Trophoblast cell (in vitro differentiated cells and primary cell): ENCODE measurements around the gene MARCHF10.

Source experiments
- DNase-seq, 2 donors: peaks; one replicate each; pipeline ENCODE4 v3.0.0-alpha.2; 2016
- H2AFZ ChIP-seq: 2 replicates; pipeline ENCODE4 v1.6.1; 2013; ENCODE audit warnings: low read length, moderate library complexity, mild to moderate bottlenecking; ENCODE audit not compliant: insufficient read depth, poor library complexity
- H2AK5ac ChIP-seq: 2 replicates; pipeline ENCODE4 v1.6.1; 2013; ENCODE audit warnings: mild to moderate bottlenecking, low read length
- H2BK120ac ChIP-seq: 2 replicates; pipeline ENCODE4 v1.6.1; 2013; ENCODE audit warnings: low read length, mild to moderate bottlenecking, moderate library complexity; ENCODE audit not compliant: insufficient read depth, poor library complexity
- H2BK12ac ChIP-seq: 2 replicates; pipeline ENCODE4 v1.6.1; 2013; ENCODE audit warnings: mild to moderate bottlenecking, low read length, moderate library complexity
- H2BK5ac ChIP-seq: 2 replicates; pipeline ENCODE4 v1.6.1; 2013; ENCODE audit warnings: low read length, low read depth, moderate library complexity, mild to moderate bottlenecking; ENCODE audit not compliant: poor library complexity
- H3K14ac ChIP-seq: 2 replicates; pipeline ENCODE4 v1.6.1; 2013; ENCODE audit warnings: mild to moderate bottlenecking, low read length
- H3K18ac ChIP-seq: 2 replicates; pipeline ENCODE4 v1.6.1; 2013; ENCODE audit warnings: mild to moderate bottlenecking, low read length
- H3K23ac ChIP-seq: 2 replicates; pipeline ENCODE4 v1.6.1; 2013; ENCODE audit warnings: low read length
- H3K27ac ChIP-seq: 2 replicates; pipeline ENCODE4 v1.5.1; 2013; ENCODE audit warnings: low read depth, mild to moderate bottlenecking, inconsistent platforms, low read length, moderate library complexity
- H3K27me3 ChIP-seq: 2 replicates; pipeline ENCODE4 v1.6.1; 2013; ENCODE audit warnings: inconsistent platforms, mild to moderate bottlenecking, low read length, moderate library complexity; ENCODE audit not compliant: insufficient read depth
- H3K36me3 ChIP-seq, 2 experiments: 1 replicate in 1 of 2; 2 replicates in 1 of 2; pipeline ENCODE4 v1.6.1; 2013; ENCODE audit warnings: low read length in 2 of 2, mild to moderate bottlenecking in 2 of 2, moderate library complexity in 1 of 2; ENCODE audit not compliant: insufficient read depth in 2 of 2, control insufficient read depth in 1 of 2
- H3K4ac ChIP-seq: 2 replicates; pipeline ENCODE4 v1.6.1; 2013; ENCODE audit warnings: low read depth, mild to moderate bottlenecking, low read length, moderate library complexity
- H3K4me1 ChIP-seq, 2 experiments: 1 replicate in 1 of 2; 2 replicates in 1 of 2; pipeline ENCODE4 v1.6.1; 2013; ENCODE audit warnings: low read length in 2 of 2, mild to moderate bottlenecking in 2 of 2, moderate library complexity in 1 of 2; ENCODE audit not compliant: insufficient read depth in 2 of 2, control insufficient read depth in 1 of 2
- H3K4me2 ChIP-seq: 2 replicates; pipeline ENCODE4 v1.6.1; 2013; ENCODE audit warnings: inconsistent platforms, mild to moderate bottlenecking, low read length, moderate library complexity
- H3K4me3 ChIP-seq: 2 replicates; pipeline ENCODE4 v1.5.1; 2013; ENCODE audit warnings: mild to moderate bottlenecking, low read depth, low read length, inconsistent platforms
- H3K79me1 ChIP-seq: one replicate; pipeline ENCODE4 v1.6.1; 2013; ENCODE audit warnings: low read length
- H3K79me2 ChIP-seq: 2 replicates; pipeline ENCODE4 v1.6.1; 2013; ENCODE audit warnings: low read length, mild to moderate bottlenecking; ENCODE audit not compliant: control insufficient read depth, insufficient read depth, poor library complexity
- H3K9ac ChIP-seq: 2 replicates; pipeline ENCODE4 v1.6.1; 2013; ENCODE audit warnings: mild to moderate bottlenecking, low read length
- H3K9me3 ChIP-seq: 2 replicates; pipeline ENCODE4 v1.6.1; 2013; ENCODE audit warnings: low read depth, mild to moderate bottlenecking, control low read depth, inconsistent platforms, low read length; ENCODE audit not compliant: insufficient read depth
- H4K12ac ChIP-seq: 2 replicates; pipeline ENCODE4 v1.6.1; 2013; ENCODE audit warnings: low read depth, mild to moderate bottlenecking, low read length, moderate library complexity
- H4K8ac ChIP-seq: 2 replicates; pipeline ENCODE4 v1.6.1; 2013; ENCODE audit warnings: low read depth, mild to moderate bottlenecking, low read length, moderate library complexity
- H4K91ac ChIP-seq: one replicate; pipeline ENCODE4 v1.6.1; 2013; ENCODE audit warnings: low read depth, mild to moderate bottlenecking, low read length, moderate library complexity
- WGBS: extraction: QIAGEN DNeasy Blood & Tissue Kit; methylation state at CpG from one replicate; pipeline ENCODE4 v1.1.7; 2013; ENCODE audit warnings: missing lambda C conversion rate; ENCODE audit not compliant: insufficient read length, insufficient coverage; ENCODE audit errors: extremely low coverage; 5-methylcytosine and 5-hydroxymethylcytosine counted together

MARCHF10 gene

DNA sequence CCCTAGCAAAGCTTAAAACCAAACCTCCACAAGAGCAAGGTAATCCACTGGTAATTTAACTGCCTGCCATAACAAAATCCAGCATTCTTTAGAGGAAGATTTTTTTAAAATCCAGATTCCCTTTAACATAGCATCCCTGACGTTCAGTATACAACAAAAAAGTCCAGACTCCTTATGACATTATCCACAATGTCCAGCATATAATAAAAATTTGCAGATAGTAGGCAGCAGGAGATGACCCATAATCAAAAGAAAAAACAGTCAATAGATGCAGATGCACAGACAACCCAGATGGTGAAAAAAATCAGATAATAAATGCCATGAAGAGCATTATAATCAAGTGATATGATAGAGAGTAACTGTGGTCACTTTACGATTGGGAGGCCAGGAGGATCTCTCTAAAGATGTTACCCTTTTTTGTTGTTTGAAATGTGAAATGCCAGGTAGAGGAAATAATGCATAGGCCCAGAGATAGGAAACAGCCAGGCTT, 147.4 kb downstream of the MARCHF10 start:
- Histone ChIP-seq H4K91ac (no peak overlapping the region), H3K4me2 (no peak overlapping the region), H3K14ac (no peak overlapping the region), H3K9ac (no peak overlapping the region), H3K36me3 (peaks cover 12 to 20% of the 10 kb centered on the region in 2 experiments), H4K12ac (no peak overlapping the region), H3K18ac (no peak overlapping the region), H3K9me3 (peaks cover 3% of the 10 kb centered on the region), H3K4ac (no peak overlapping the region), H3K4me3 (no peak overlapping the region), H3K4me1 (peaks cover 5 to 8% of the 10 kb centered on the region in 2 experiments), H2BK12ac (no peak overlapping the region), H3K23ac (no peak overlapping the region), H2AFZ (no peak overlapping the region), H2AK5ac (no peak overlapping the region), H2BK5ac (no peak overlapping the region), H3K27ac (no peak overlapping the region), H2BK120ac (no peak overlapping the region), H4K8ac (no peak overlapping the region), H3K27me3 (no peaks in the 10 kb centered on the region), H3K79me2 (no peaks in the 10 kb centered on the region), H3K79me1 (no peaks in the 10 kb centered on the region)
- WGBS = no CpG with 5 or more reads among the region's 2 CpGs
- no peak for DNase-seq

DNA sequence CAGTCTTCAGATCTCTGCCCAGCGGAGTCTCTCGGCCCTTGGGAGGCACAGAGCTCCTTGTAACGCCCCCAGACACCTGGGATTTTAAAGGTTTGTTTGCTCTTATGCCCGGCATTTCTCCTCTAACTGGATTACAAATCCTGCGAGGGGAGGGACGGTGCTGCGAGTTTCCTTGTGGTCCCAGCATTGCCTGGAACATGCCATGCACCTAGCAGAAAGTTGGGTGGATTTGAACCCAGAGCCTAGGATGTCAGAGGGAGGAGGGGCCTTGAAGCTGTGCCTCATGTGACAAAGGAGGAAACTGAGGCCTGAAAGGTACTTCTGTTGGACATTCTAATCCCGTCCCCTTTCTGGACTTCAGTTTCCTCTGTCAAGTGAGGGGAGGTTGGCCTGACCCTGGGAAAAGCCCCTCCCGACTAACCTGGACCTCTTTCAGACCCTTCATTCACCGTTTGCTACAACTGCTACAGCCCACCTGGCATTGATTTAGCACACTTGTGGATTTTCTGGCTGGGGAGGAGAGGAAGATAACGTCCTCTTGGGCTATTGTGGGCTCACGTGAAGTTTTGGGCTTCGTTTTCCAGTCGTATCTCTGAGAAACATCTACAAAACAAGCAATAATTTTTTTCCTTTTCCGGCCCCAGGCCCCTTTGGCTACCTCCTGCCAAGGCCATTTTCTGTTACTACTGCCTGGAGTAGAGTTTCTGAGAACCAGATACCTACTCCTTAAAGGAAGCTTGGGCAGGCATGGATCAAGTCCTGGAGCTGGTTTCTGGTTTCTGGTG, 149.8 kb downstream of the MARCHF10 start:
- H3K27ac ChIP-seq = no peak overlapping the region
- no peak overlapping the region for H3K9ac ChIP-seq
- no peaks in the 10 kb centered on the region for H3K9me3 ChIP-seq
- no peak overlapping the region for H3K23ac ChIP-seq
- no CpG with 5 or more reads among the region's 15 CpGs for WGBS
- H2BK5ac ChIP-seq = no peak overlapping the region
- no peak overlapping the region for H4K12ac ChIP-seq
- H3K14ac ChIP-seq = no peak overlapping the region
- no peak overlapping the region for H2AK5ac ChIP-seq
- peaks cover 2 to 13% of the 10 kb centered on the region in 2 experiments for H3K36me3 ChIP-seq
- no peak overlapping the region for H3K18ac ChIP-seq
- DNase-seq = no peak
- no peaks in the 10 kb centered on the region for H3K27me3 ChIP-seq
- H2AFZ ChIP-seq = no peak overlapping the region
- H3K4me2 ChIP-seq = no peak overlapping the region
- H3K79me1 ChIP-seq = peaks cover 6% of the 10 kb centered on the region
- H4K91ac ChIP-seq = no peak overlapping the region
- no peak overlapping the region for H2BK120ac ChIP-seq
- H3K79me2 ChIP-seq = no peaks in the 10 kb centered on the region
- no peak overlapping the region for H3K4ac ChIP-seq
- no peak overlapping the region for H3K4me3 ChIP-seq
- peaks cover 19 to 21% of the 10 kb centered on the region in 2 experiments for H3K4me1 ChIP-seq
- H2BK12ac ChIP-seq = no peak overlapping the region
- H4K8ac ChIP-seq = no peak overlapping the region

DNA sequence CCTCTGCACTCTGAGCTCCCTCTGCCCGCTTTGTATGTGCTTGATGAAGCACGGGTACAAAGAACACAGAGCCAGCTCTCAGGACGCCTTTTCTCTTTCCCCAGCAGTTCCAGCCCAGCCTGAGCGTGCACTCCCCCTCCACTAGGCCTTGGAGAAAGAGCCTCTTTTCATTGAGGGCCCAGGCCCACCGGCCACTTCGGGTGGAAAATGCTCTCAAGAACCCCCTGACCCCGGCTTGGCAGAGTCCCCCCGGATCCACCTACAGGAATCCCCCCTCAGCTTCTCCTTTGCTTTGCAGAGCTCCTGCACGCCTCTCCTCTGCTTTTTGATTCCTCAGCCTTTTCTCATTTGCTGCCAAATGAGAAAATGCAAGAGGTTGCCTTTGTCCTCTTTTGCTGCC, 150.4 kb downstream of the MARCHF10 start:
- no peak for DNase-seq
- H3K18ac ChIP-seq = no peak overlapping the region

DNA sequence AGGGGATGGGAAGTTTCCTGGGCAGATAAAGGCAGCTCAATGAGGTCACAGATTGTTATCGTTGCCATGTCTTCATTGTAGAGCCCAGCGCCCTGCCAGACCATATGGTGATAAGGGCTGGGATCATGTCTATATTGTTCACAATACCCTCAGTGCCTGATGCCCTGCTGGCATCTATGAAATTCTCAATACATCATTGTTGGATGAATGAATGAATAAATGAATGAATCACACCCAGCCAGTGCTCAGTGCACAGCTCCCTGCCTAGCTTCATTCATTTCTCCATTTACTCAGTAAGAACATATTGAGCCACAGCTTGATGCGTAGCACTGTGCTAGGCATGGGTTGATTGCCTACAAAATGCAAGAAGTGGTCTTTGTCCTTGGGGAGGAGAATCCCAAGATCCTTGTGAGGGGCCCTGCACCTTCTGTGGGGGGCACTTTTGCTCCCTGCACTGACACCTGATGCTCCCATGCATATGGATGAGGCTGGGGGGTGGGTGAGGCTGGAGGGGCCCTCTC, 150.9 kb downstream of the MARCHF10 start:
- H3K79me1 ChIP-seq = peaks cover 14% of the 10 kb centered on the region
- no peak overlapping the region for H3K27ac ChIP-seq
- H3K9ac ChIP-seq = no peak overlapping the region
- no peak for DNase-seq
- H3K9me3 ChIP-seq = no peaks in the 10 kb centered on the region
- H3K4me2 ChIP-seq = no peak overlapping the region
- no CpG with 5 or more reads among the region's 3 CpGs for WGBS
- H4K8ac ChIP-seq = no peak overlapping the region
- H3K4me3 ChIP-seq = no peak overlapping the region
- H2BK5ac ChIP-seq = no peak overlapping the region
- H3K79me2 ChIP-seq = peaks cover 3% of the 10 kb centered on the region
- peaks cover 2 to 13% of the 10 kb centered on the region in 2 experiments for H3K36me3 ChIP-seq
- no peaks in the 10 kb centered on the region for H3K27me3 ChIP-seq
- H2BK120ac ChIP-seq = no peak overlapping the region
- no peak overlapping the region for H3K18ac ChIP-seq
- H3K14ac ChIP-seq = no peak overlapping the region
- H2AK5ac ChIP-seq = no peak overlapping the region
- H3K4me1 ChIP-seq = peaks cover 28 to 30% of the 10 kb centered on the region in 2 experiments
- no peak overlapping the region for H3K23ac ChIP-seq
- no peak overlapping the region for H2BK12ac ChIP-seq
- no peak overlapping the region for H3K4ac ChIP-seq
- no peak overlapping the region for H4K91ac ChIP-seq
- H4K12ac ChIP-seq = no peak overlapping the region
- H2AFZ ChIP-seq = no peak overlapping the region

More for the DNA sequence above, 150.4 kb downstream of the MARCHF10 start:
- no peak overlapping the region for H3K4ac ChIP-seq
- no peak overlapping the region for H2BK5ac ChIP-seq
- H3K23ac ChIP-seq = no peak overlapping the region
- H3K4me1 ChIP-seq = peaks cover 24 to 26% of the 10 kb centered on the region in 2 experiments
- WGBS = no CpG with 5 or more reads among the region's 9 CpGs
- H3K79me2 ChIP-seq = peaks cover 3% of the 10 kb centered on the region
- peaks cover 2 to 13% of the 10 kb centered on the region in 2 experiments for H3K36me3 ChIP-seq
- H2AFZ ChIP-seq = no peak overlapping the region
- no peak overlapping the region for H2BK12ac ChIP-seq
- no peak overlapping the region for H3K27ac ChIP-seq
- no peak overlapping the region for H4K12ac ChIP-seq
- H2BK120ac ChIP-seq = no peak overlapping the region
- no peak overlapping the region for H3K4me2 ChIP-seq
- no peak overlapping the region for H3K9ac ChIP-seq
- H2AK5ac ChIP-seq = no peak overlapping the region
- peaks cover 10% of the 10 kb centered on the region for H3K79me1 ChIP-seq
- no peaks in the 10 kb centered on the region for H3K27me3 ChIP-seq
- H4K8ac ChIP-seq = no peak overlapping the region
- no peaks in the 10 kb centered on the region for H3K9me3 ChIP-seq
- no peak overlapping the region for H4K91ac ChIP-seq
- no peak overlapping the region for H3K14ac ChIP-seq
- H3K4me3 ChIP-seq = no peak overlapping the region
